WTC11 (cell line): Measurements from ENCODE around the gene GEMIN5. TPM values are rescaled to one million over a fixed set of nuclear protein-coding genes. Genes with fewer than 3 reads are reported as not detected.
A peak's percentile ranks its signal among the peaks of the same experiment; 100 is the strongest.

Experiments used
- ATAC-seq: fragments of 200-7000 bp; cut with Tn5 transposase; 2 replicates; pipeline ENCODE4 v1.10.0; 2021; ENCODE audit warnings: mild to moderate bottlenecking, moderate library complexity
- CTCF ChIA-PET: fragments of 300-600 bp; sonication (Branson Sonifier 250); formaldehyde crosslinking; loops from one replicate; lab custom pipeline; 2021; ENCODE audit warnings: antibody characterized with exemption; lab: Charles Lee
- POLR2A ChIA-PET: fragments of 350-600 bp; sonication (Branson Sonifier 250); formaldehyde crosslinking; loops from one replicate; lab custom pipeline; 2021; ENCODE audit warnings: antibody characterized with exemption; lab: Charles Lee
- DNase-seq: peaks from one replicate; pipeline ENCODE4 v3.0.0; 2021; ENCODE audit warnings: low spot score
- H3K27ac Mint-ChIP-seq: 2 replicates; pipeline ENCODE4 v1.8.0; 2021; ENCODE audit warnings: mixed read lengths
- H3K27me3 Mint-ChIP-seq: 2 replicates; pipeline ENCODE4 v1.8.0; 2021; ENCODE audit warnings: low read depth, mild to moderate bottlenecking, moderate library complexity, mixed read lengths
- H3K36me3 Mint-ChIP-seq: 2 replicates; pipeline ENCODE4 v1.8.0; 2021; ENCODE audit warnings: mixed read lengths
- H3K4me1 Mint-ChIP-seq: 2 replicates; pipeline ENCODE4 v1.8.0; 2022; ENCODE audit warnings: mixed read lengths
- H3K4me3 Mint-ChIP-seq: 2 replicates; pipeline ENCODE4 v1.8.0; 2021; ENCODE audit warnings: mild to moderate bottlenecking, moderate library complexity, mixed read lengths
- H3K9me3 Mint-ChIP-seq: 2 replicates; pipeline ENCODE4 v1.8.0; 2021; ENCODE audit warnings: mixed read lengths
- ATF6 ChIP-seq: sonication (generic); formaldehyde crosslinking; IDR thresholded peaks from 2 replicates; pipeline ENCODE4 v1.8.1; 2023; ENCODE audit warnings: mild to moderate bottlenecking, missing genetic modification reagents
- CREB1 ChIP-seq: sonication (generic); formaldehyde crosslinking; IDR thresholded peaks from 2 replicates; pipeline ENCODE4 v1.8.0; 2023; ENCODE audit warnings: mild to moderate bottlenecking, missing genetic modification reagents
- E2F5 ChIP-seq: sonication (generic); formaldehyde crosslinking; IDR thresholded peaks from 2 replicates; pipeline ENCODE4 v1.8.1; 2022; ENCODE audit warnings: mild to moderate bottlenecking, moderate library complexity, missing genetic modification reagents
- GABPB1 ChIP-seq: sonication (generic); formaldehyde crosslinking; IDR thresholded peaks from 2 replicates; pipeline ENCODE4 v1.8.1; 2023; ENCODE audit warnings: mild to moderate bottlenecking, missing genetic modification reagents
- NFATC4 ChIP-seq: fragments of 250-450 bp; sonication (Bioruptor Pico); IDR thresholded peaks from 2 replicates; pipeline ENCODE4 v1.9.0; 2021; ENCODE audit warnings: mild to moderate bottlenecking
- NFYB ChIP-seq: sonication (generic); formaldehyde crosslinking; conservative IDR thresholded peaks from 2 replicates; pipeline ENCODE4 v1.8.0; 2022; ENCODE audit warnings: low read depth, missing genetic modification reagents
- NR2C2 ChIP-seq: sonication (generic); formaldehyde crosslinking; IDR thresholded peaks from 2 replicates; pipeline ENCODE4 v1.8.0; 2022; ENCODE audit warnings: mild to moderate bottlenecking, missing genetic modification reagents
- SMAD4 ChIP-seq: sonication (generic); formaldehyde crosslinking; IDR thresholded peaks from 2 replicates; pipeline ENCODE4 v1.8.0; 2022; ENCODE audit warnings: mild to moderate bottlenecking, missing genetic modification reagents
- SOX15 ChIP-seq: fragments of 250-450 bp; sonication (Bioruptor Pico); IDR thresholded peaks from 2 replicates; pipeline ENCODE4 v1.9.0; 2021; ENCODE audit warnings: mild to moderate bottlenecking
- TP53 ChIP-seq: sonication (generic); formaldehyde crosslinking; IDR thresholded peaks from 2 replicates; pipeline ENCODE4 v1.8.1; 2023; ENCODE audit warnings: mild to moderate bottlenecking, missing genetic modification reagents
- ZNF263 ChIP-seq: sonication (generic); formaldehyde crosslinking; IDR thresholded peaks from 2 replicates; pipeline ENCODE4 v1.8.1; 2022; ENCODE audit warnings: low read depth, mild to moderate bottlenecking, moderate library complexity, missing genetic modification reagents
- ZSCAN18 ChIP-seq: fragments of 250-450 bp; sonication (Bioruptor Pico); IDR thresholded peaks from 2 replicates; pipeline ENCODE4 v2.1.2; 2022; ENCODE audit warnings: mild to moderate bottlenecking, moderate library complexity
- total RNA-seq: library from RNA; stranded (reverse); gene quantifications from 3 replicates; pipeline ENCODE4 v1.2.3, GENCODE V29; 2021
- TF ChIP-seq, protein P1 (sequence below): sonication (generic); formaldehyde crosslinking; IDR thresholded peaks from 2 replicates; pipeline ENCODE4 v1.8.1; 2023; ENCODE audit warnings: mild to moderate bottlenecking, missing genetic modification reagents
- TF ChIP-seq, protein P2 (sequence below): sonication (generic); formaldehyde crosslinking; IDR thresholded peaks from 2 replicates; pipeline ENCODE4 v1.8.0; 2023; ENCODE audit warnings: missing genetic modification reagents
- TF ChIP-seq, protein P3 (sequence below): sonication (generic); formaldehyde crosslinking; IDR thresholded peaks from 2 replicates; pipeline ENCODE4 v1.8.1; 2023; ENCODE audit warnings: mild to moderate bottlenecking, missing genetic modification reagents, moderate library complexity

GEMIN5 gene
- total RNA-seq, 1 experiment from 2014 or later = 34.8 TPM

DNA sequence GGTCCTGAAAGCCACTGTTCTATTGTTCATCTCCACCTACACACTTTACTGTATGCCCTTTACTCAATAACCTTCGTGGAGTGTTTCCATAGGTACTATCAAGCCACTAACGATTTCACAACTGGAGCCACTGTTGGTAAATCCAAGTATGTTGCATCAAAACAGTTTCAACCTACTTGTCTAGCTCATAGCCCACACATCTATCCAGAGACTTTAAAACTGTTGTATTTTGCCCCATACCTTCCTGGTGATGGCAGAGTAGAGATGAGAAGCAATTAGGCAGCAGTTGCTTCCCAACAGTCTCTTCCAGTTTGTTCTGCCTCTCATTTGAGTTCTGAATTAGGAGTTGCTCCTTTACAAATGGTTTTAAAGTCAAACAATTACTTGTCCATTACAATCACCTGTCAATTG, 88.2 kb downstream of the GEMIN5 start (continued):
- no peak for TF ChIP-seq ZSCAN18 (CRISPR knock-in tag)

- DNase-seq (no peak), ATAC-seq (no peak)
- peak overlapping the region; percentile 97 for H3K27ac Mint-ChIP-seq
- H3K4me3 Mint-ChIP-seq = peak overlapping the region; percentile 83
- no peaks in the 10 kb centered on the region for H3K36me3 Mint-ChIP-seq
- POLR2A ChIA-PET = no interaction called here
- H3K27me3 Mint-ChIP-seq = no peaks in the 10 kb centered on the region
- H3K9me3 Mint-ChIP-seq = no peaks in the 10 kb centered on the region
- CTCF ChIA-PET = no interaction called here
- TF ChIP-seq CREB1 = no peak
- TF ChIP-seq, protein P1, sequence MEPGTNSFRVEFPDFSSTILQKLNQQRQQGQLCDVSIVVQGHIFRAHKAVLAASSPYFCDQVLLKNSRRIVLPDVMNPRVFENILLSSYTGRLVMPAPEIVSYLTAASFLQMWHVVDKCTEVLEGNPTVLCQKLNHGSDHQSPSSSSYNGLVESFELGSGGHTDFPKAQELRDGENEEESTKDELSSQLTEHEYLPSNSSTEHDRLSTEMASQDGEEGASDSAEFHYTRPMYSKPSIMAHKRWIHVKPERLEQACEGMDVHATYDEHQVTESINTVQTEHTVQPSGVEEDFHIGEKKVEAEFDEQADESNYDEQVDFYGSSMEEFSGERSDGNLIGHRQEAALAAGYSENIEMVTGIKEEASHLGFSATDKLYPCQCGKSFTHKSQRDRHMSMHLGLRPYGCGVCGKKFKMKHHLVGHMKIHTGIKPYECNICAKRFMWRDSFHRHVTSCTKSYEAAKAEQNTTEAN (CRISPR knock-in tag) = no peak
- TF ChIP-seq SOX15 (CRISPR knock-in tag) = no peak
- no peak for TF ChIP-seq SMAD4 (CRISPR knock-in tag)
- TF ChIP-seq, protein P2, sequence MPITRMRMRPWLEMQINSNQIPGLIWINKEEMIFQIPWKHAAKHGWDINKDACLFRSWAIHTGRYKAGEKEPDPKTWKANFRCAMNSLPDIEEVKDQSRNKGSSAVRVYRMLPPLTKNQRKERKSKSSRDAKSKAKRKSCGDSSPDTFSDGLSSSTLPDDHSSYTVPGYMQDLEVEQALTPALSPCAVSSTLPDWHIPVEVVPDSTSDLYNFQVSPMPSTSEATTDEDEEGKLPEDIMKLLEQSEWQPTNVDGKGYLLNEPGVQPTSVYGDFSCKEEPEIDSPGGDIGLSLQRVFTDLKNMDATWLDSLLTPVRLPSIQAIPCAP = no peak
- TF ChIP-seq TP53 (CRISPR knock-in tag) = no peak
- TF ChIP-seq ATF6 (CRISPR knock-in tag) = no peak
- TF ChIP-seq NR2C2 (CRISPR knock-in tag) = no peak
- no peak for TF ChIP-seq NFATC4
- no peak for TF ChIP-seq E2F5 (CRISPR knock-in tag)
- TF ChIP-seq ZNF263 (CRISPR knock-in tag) = no peak
- no peak for TF ChIP-seq NFYB (CRISPR knock-in tag)
- TF ChIP-seq, protein P3, sequence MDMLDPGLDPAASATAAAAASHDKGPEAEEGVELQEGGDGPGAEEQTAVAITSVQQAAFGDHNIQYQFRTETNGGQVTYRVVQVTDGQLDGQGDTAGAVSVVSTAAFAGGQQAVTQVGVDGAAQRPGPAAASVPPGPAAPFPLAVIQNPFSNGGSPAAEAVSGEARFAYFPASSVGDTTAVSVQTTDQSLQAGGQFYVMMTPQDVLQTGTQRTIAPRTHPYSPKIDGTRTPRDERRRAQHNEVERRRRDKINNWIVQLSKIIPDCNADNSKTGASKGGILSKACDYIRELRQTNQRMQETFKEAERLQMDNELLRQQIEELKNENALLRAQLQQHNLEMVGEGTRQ = no peak
- peaks cover 23% of the 10 kb centered on the region for H3K4me1 Mint-ChIP-seq
Observed at GRCh38 chr5:154849264-154849785, 88.7 kb downstream of the GEMIN5 start.

DNA sequence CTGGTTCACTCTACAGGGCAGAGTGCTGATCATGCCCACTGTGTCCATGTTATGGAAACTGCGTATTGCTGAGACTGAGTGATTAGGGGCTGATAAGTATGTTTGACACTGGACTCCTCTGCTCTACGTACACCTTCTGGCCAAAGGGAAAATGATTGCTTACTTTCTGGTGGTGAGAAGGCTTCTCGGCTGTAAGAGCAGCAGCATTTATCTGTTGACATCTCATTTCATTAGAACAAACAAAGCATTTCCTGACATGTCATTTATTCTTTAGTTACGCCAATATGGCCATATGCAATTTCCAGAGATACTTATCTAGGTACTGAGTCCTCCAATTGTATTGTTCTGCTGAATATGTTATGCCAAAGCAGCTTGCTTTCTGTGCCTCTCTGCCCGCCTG, 93.2 kb downstream of the GEMIN5 start:
- Mint-ChIP-seq H3K27ac (no peak overlapping the region), H3K36me3 (no peaks in the 10 kb centered on the region)
- TF ChIP-seq NFATC4 (no peak), GABPB1 (0 out of 2 replicates have a peak, but pooled peaks have one; percentile 22)
- TF ChIP-seq, all 79 proteins: peak for 1
- H3K27me3 Mint-ChIP-seq = no peaks in the 10 kb centered on the region
- no peak for DNase-seq
- H3K9me3 Mint-ChIP-seq = no peaks in the 10 kb centered on the region
- ChIA-PET POLR2A (no interaction called here), CTCF (no interaction called here)
- peaks cover 6% of the 10 kb centered on the region for H3K4me1 Mint-ChIP-seq
- ATAC-seq = no peak
- no peak overlapping the region for H3K4me3 Mint-ChIP-seq
